Neutrophil (primary cell): ENCODE results near the gene VEZT.

ENCODE experiments used
- H3K27ac ChIP-seq: fragments of 200-600 bp; sonication (generic); 2 replicates; pipeline ENCODE4 v1.5.1; 2016; ENCODE audit warnings: mild to moderate bottlenecking, moderate library complexity
- H3K27me3 ChIP-seq: fragments of 200-600 bp; sonication (generic); 2 replicates; pipeline ENCODE4 v1.6.0; 2016; ENCODE audit warnings: mild to moderate bottlenecking
- H3K36me3 ChIP-seq: fragments of 200-600 bp; sonication (generic); 2 replicates; pipeline ENCODE4 v1.5.1; 2017
- H3K4me1 ChIP-seq, 2 experiments: fragments of 200-600 bp in 1 of 2; sonication (generic) in 1 of 2; 1 replicate in 1 of 2; 2 replicates in 1 of 2; pipeline versions ENCODE4 v1.5.1 to v1.6.1; 2013 to 2016; ENCODE audit warnings: low read depth in 1 of 2, low read length in 1 of 2, mild to moderate bottlenecking in 1 of 2, moderate library complexity in 1 of 2; ENCODE audit not compliant: control insufficient read depth in 1 of 2, insufficient read depth in 1 of 2
- H3K4me3 ChIP-seq, 2 experiments: fragments of 200-600 bp in 1 of 2; sonication (generic) in 1 of 2; 1 replicate in 1 of 2; 2 replicates in 1 of 2; pipeline ENCODE4 v1.5.1; 2013 to 2016; ENCODE audit warnings: low read depth in 1 of 2, low read length in 1 of 2, mild to moderate bottlenecking in 1 of 2, moderate library complexity in 1 of 2
- H3K9me3 ChIP-seq: fragments of 200-600 bp; sonication (generic); 2 replicates; pipeline ENCODE4 v1.5.1; 2016
- CTCF ChIP-seq: fragments of 200-600 bp; sonication (generic); IDR thresholded peaks from 2 replicates; pipeline ENCODE4 v1.5.1; 2016; ENCODE audit warnings: antibody characterized with exemption

VEZT gene

GRCh38 chr12:95178136-95178535 lies 39.5 kb upstream of the VEZT start:
- H3K36me3 ChIP-seq = no peaks in the 10 kb centered on the region
- H3K4me3 ChIP-seq = no peak overlapping the region
- no peaks in the 10 kb centered on the region for H3K9me3 ChIP-seq
- TF ChIP-seq CTCF = no peak
- no peak overlapping the region for H3K27ac ChIP-seq
- H3K27me3 ChIP-seq = no peaks in the 10 kb centered on the region
- no peaks in the 10 kb centered on the region for H3K4me1 ChIP-seq

- no peak for TF ChIP-seq CTCF
- Histone ChIP-seq H3K9me3 (no peaks in the 10 kb centered on the region), H3K27ac (no peak overlapping the region), H3K36me3 (no peaks in the 10 kb centered on the region), H3K4me3 (no peak overlapping the region), H3K4me1 (no peaks in the 10 kb centered on the region), H3K27me3 (no peaks in the 10 kb centered on the region)
Observed at GRCh38 chr12:95179011-95179410, 38.6 kb upstream of the VEZT start.

- Histone ChIP-seq H3K27me3 (no peaks in the 10 kb centered on the region), H3K4me1 (no peaks in the 10 kb centered on the region), H3K9me3 (no peaks in the 10 kb centered on the region), H3K27ac (no peak overlapping the region), H3K4me3 (no peak overlapping the region), H3K36me3 (no peaks in the 10 kb centered on the region)
- no peak for TF ChIP-seq CTCF
Observed at GRCh38 chr12:95181103-95181502, 36.5 kb upstream of the VEZT start.

GRCh38 chr12:95182868-95183415 lies 34.7 kb upstream of the VEZT start:
- no peaks in the 10 kb centered on the region for H3K36me3 ChIP-seq

GRCh38 chr12:95184121-95184520 lies 33.5 kb upstream of the VEZT start:
- H3K27me3 ChIP-seq = no peaks in the 10 kb centered on the region
- no peaks in the 10 kb centered on the region for H3K4me1 ChIP-seq
- H3K4me3 ChIP-seq = no peak overlapping the region
- H3K27ac ChIP-seq = no peak overlapping the region
- TF ChIP-seq CTCF = no peak
- no peaks in the 10 kb centered on the region for H3K9me3 ChIP-seq
- H3K36me3 ChIP-seq = no peaks in the 10 kb centered on the region

More at GRCh38 chr12:95182868-95183415, 34.7 kb upstream of the VEZT start:
- Histone ChIP-seq H3K27ac (no peak overlapping the region), H3K9me3 (no peaks in the 10 kb centered on the region), H3K4me1 (no peaks in the 10 kb centered on the region), H3K4me3 (no peak overlapping the region), H3K27me3 (no peaks in the 10 kb centered on the region)
- TF ChIP-seq CTCF = no peak

- Histone ChIP-seq H3K27ac (no peak overlapping the region), H3K27me3 (no peaks in the 10 kb centered on the region), H3K4me3 (no peak overlapping the region), H3K9me3 (no peaks in the 10 kb centered on the region), H3K4me1 (no peaks in the 10 kb centered on the region), H3K36me3 (no peaks in the 10 kb centered on the region)
- TF ChIP-seq CTCF = no peak
Observed at GRCh38 chr12:95185072-95185471, 32.5 kb upstream of the VEZT start.
